Measurements from ENCODE around the gene SERF2. TPM values are rescaled to one million over a fixed set of nuclear protein-coding genes. Genes with fewer than 3 reads are reported as not detected.
"Not testable (repeated sequence)": the region's sequence is repeated elsewhere in the genome, so short reads cannot be mapped to it uniquely, and the experiment has no call there.

Gene SERF2
- total RNA-seq, 1 experiment from 2014 or later: 979 TPM

GRCh38 chr15:43793647-43794046, 1.5 kb downstream of the SERF2 start:
- no peak for DNase-seq (ENCODE audit: low spot score)

DNA sequence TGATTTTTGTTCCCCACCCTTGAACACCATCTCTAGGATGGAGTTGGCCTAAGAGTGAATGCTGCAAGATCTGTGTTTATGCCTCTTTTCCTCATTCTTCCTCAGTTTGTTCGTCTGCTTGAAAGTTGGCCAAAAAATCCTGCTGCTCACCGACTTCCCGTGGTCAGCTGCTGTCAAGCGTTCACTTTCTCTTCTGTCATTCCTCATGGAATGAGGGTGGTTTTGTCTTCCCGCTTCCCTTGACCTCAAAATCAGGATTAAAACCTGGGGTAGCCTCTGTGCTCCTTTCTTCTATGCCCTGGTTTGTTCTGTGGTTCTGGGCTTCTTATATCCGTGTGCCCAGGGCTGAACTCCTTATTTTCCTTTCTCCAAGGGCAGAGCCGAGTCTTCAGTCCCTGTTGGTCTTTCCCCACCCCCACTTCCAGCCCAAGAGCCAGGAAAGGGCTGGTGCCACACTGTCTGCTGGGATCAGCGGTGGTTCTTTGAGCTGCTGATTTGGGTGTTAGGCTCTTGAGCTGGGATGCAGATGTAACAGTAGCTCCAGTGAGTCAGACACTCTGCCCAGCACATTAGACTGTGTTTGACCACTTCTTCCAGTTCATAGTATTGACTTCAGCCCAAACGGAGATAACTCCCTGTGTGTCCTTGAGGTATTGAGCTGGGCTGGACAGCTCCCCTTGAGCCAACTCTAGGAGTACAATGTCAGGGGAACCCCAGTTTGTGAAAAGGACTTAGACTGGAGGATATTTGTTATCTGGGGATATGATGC, 2.3 kb downstream of the SERF2 start:
- DNase-seq (ENCODE audit: low spot score): no peak

DNA sequence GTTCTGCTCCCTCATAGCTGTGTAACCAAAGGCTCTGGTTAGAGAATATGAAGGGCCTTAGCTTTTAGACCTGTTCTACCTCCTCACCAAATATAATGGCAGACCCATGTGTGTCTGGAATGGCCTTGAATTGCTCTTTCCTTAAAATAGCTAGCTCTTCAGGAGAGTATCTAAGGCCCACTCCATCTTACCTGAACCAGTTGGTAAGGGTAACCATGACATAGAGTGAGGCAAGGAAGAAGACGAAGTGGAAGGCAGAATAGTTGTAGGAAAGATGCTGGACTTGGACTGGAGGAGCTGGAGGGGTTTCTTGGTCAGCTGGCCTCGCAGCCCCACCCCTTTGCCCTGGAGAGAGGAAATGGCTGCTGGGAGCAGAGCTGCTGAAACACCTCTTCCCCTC, 3.1 kb downstream of the SERF2 start:
- DNase-seq (ENCODE audit: low spot score): no peak

DNA sequence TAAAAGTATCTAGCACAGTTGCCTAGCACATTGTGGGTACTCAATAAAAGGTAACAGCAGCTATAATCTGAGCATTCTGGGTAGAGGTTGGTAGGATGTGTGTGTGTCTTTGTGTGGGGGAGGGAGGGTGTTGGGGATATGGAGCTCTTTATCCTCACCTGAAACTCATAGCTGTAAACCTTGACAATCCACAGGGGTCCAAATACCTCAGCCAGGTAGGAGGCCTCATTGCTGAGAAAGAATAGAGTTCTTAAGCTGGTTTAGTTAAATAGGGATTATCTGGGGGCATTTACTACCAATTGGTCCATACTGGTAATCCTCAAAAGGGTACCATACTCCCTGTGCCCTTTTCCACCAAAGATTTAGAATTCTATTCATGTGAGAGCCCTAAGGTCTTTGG, 3.9 kb downstream of the SERF2 start:
- DNase-seq (ENCODE audit: low spot score): no peak

DNA sequence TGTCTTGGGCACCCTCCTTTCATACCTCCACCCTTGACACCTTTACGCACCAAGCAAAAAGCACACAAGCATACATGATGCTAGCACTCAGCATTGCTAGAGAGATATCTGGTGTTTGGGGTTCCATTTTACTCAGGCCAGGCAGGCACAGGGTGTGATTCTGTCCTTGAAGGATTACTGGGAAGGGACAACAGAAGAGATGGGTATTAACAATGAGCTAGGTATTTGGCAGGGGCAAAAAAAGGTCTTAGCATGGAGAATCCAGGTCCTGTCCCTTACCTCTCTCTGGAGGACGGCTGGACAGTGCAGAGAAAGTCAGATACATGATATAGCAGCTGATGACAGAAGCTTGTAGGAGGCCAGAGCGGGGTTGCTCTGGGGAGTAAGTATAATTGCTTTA, 4.4 kb downstream of the SERF2 start:
- no peak for DNase-seq (ENCODE audit: low spot score)

- no peak for DNase-seq (ENCODE audit: low spot score)
Observed at GRCh38 chr15:43799209-43799944, 7.3 kb downstream of the SERF2 start.

- DNase-seq (ENCODE audit: low spot score): no peak
Observed at GRCh38 chr15:43799945-43800285, 7.8 kb downstream of the SERF2 start, which contains the start of gene SERINC4. TSS of gene SERINC4 (minus strand) at chr15:43800220. CDS start at chr15:43799986, 234 bp downstream.

GRCh38 chr15:43800286-43801141, 8.4 kb downstream of the SERF2 start, which contains the start of gene HYPK:
TSS of gene HYPK (plus strand) at chr15:43800599. CDS start at chr15:43800623, 24 bp downstream.
- peak; percentile 82 for DNase-seq (ENCODE audit: low spot score)

- not testable (repeated sequence) for DNase-seq (ENCODE audit: low spot score)
Observed at GRCh38 chr15:43802676-43803075, 10.6 kb downstream of the SERF2 start.

DNA sequence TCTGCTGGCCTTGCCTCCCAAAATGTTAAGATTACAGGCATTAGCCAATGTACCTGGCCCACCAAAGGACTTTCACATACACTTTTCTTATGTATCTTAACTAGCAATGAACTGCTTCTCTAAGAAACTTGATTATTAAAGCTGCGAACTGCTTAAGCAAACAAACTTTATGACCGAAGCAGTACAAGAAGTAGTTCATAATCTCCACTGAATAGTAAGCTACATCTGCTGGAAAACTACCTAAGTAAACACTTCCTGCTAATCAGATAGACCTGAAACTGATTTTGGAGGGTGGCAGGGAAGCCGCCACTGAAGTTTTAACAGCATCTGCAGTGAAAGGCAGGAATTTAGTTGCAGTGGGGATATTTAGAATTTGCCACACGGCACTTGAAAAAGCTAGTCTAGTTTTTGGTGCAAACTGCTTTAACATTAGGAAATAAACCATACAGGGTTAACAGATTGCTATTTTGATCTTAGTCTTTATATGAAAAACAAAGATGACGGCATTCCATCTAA, 16.4 kb downstream of the SERF2 start:
- no peak for DNase-seq (ENCODE audit: low spot score)

GRCh38 chr15:43808960-43809678, 17.0 kb downstream of the SERF2 start:
- no peak for DNase-seq (ENCODE audit: low spot score)

DNA sequence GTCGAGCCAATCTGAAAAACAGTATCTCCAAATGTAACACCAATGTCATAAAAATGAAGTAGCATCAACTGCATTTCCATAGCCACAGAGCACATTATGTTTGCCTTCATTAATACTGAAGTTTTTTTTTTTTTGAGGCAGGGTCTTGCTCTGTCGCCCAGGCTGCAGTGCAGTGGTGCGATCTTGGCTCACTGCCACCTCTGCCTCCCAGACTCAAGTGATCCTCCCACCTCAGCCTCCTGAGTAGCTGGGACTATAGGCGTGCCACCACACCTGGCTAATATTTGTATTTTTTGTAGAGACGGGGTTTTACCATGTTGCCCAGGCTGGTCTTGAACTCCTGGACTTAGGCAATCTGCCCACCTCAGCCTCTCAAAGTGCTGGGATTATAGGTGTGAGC, 22.9 kb downstream of the SERF2 start:
- DNase-seq (ENCODE audit: low spot score): not testable (repeated sequence)

- no peak for DNase-seq (ENCODE audit: low spot score)
Observed at GRCh38 chr15:43821505-43821904, 29.4 kb downstream of the SERF2 start.

- peak; percentile 98 for DNase-seq (ENCODE audit: low spot score)
Observed at GRCh38 chr15:43824302-43825246, 32.5 kb downstream of the SERF2 start, which contains the start of gene MFAP1. TSS of gene MFAP1 (minus strand) at chr15:43824690. CDS start at chr15:43824569, 121 bp downstream.

GRCh38 chr15:43825305-43825704, 33.2 kb downstream of the SERF2 start:
- DNase-seq (ENCODE audit: low spot score): not testable (repeated sequence)

GRCh38 chr15:43826029-43826507, 33.9 kb downstream of the SERF2 start:
- no peak for DNase-seq (ENCODE audit: low spot score)

GRCh38 chr15:43826508-43827341, 34.6 kb downstream of the SERF2 start, which contains the start of gene WDR76:
TSS of gene WDR76 (plus strand) at chr15:43827002. CDS start at chr15:43827033, 31 bp downstream.
- DNase-seq (ENCODE audit: low spot score): peak; percentile 76

DNA sequence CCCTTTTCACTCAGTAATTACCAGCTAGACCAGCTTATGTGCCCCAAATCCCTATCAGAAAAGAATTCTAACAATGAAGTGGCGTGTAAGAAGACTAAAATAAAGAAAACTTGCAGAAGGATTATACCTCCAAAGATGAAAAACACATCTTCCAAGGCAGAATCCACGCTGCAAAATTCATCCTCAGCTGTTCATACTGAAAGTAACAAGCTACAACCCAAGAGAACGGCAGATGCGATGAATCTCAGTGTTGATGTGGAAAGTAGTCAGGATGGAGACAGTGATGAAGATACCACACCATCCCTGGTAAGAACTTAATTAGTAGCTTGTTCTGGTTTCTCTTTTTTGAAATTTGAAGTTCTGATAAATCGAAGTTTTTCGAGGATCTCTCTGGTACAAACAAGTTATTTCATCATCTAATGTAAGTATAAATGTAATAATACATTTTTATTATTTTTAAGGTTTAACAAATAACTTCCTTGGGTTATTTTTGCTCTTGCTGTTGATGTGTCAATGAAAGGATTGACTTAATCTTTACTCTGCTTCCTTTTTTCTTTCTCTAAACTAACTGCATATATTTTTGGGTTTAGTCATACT, 36.0 kb downstream of the SERF2 start:
- DNase-seq (ENCODE audit: low spot score): no peak

Data from H4 (cell line).